Fibroblast of lung (primary cell): ENCODE measurements around the gene BPIFA2. TPM values are rescaled to one million over a fixed set of nuclear protein-coding genes. Genes with fewer than 3 reads are reported as not detected.

ENCODE experiments used
- DNase-seq, 2 donors: peaks; one replicate each; pipeline versions ENCODE4 v3.0.0 to v3.0.0-alpha.2; 2010; ENCODE audit warnings: low read depth in 2 of 2
- H2AFZ ChIP-seq: 2 replicates; pipeline ENCODE4 v1.5.1; 2012; ENCODE audit warnings: low read length, control low read depth, inconsistent platforms
- H3K27ac ChIP-seq: 2 replicates; pipeline ENCODE4 v1.5.1; 2011; ENCODE audit warnings: low read length, control low read depth; ENCODE audit not compliant: insufficient read depth
- H3K27me3 ChIP-seq: 2 replicates; pipeline ENCODE4 v1.5.1; 2011; ENCODE audit warnings: mild to moderate bottlenecking, low read length; ENCODE audit not compliant: control insufficient read depth, insufficient read depth
- H3K36me3 ChIP-seq: 2 replicates; pipeline ENCODE4 v1.5.1; 2011; ENCODE audit warnings: low read length; ENCODE audit not compliant: control insufficient read depth, insufficient read depth
- H3K4me1 ChIP-seq: 2 replicates; pipeline ENCODE4 v1.5.1; 2011; ENCODE audit warnings: low read length; ENCODE audit not compliant: control insufficient read depth, insufficient read depth; ENCODE audit errors: extremely low read depth
- H3K4me2 ChIP-seq: 2 replicates; pipeline ENCODE4 v1.5.1; 2011; ENCODE audit warnings: low read length, control low read depth; ENCODE audit not compliant: insufficient read depth; ENCODE audit errors: extremely low read depth
- H3K4me3 ChIP-seq, 4 experiments: fragments of 200-600 bp in 1 of 4; sonication (generic) in 1 of 4; replicated peaks in 1 of 4; 2 replicates each; pipeline ENCODE4 v1.5.1; 2011 to 2016; ENCODE audit warnings: low read length in 4 of 4, low read depth in 3 of 4, mild to moderate bottlenecking in 3 of 4, control low read depth in 2 of 4, inconsistent platforms in 1 of 4, mixed read lengths in 1 of 4; ENCODE audit not compliant: insufficient read depth in 1 of 4; ENCODE audit errors: control extremely low read depth in 1 of 4
- H3K79me2 ChIP-seq: 2 replicates; pipeline ENCODE4 v1.5.1; 2012; ENCODE audit warnings: mild to moderate bottlenecking, low read length, inconsistent platforms; ENCODE audit not compliant: control insufficient read depth, insufficient read depth
- H3K9ac ChIP-seq: 2 replicates; pipeline ENCODE4 v1.5.1; 2011; ENCODE audit warnings: mild to moderate bottlenecking, low read length, control low read depth; ENCODE audit not compliant: insufficient read depth
- H3K9me3 ChIP-seq: 2 replicates; pipeline ENCODE4 v1.5.1; 2012; ENCODE audit warnings: low read depth, low read length; ENCODE audit not compliant: control insufficient read depth, insufficient read depth
- H4K20me1 ChIP-seq: 2 replicates; pipeline ENCODE4 v1.5.1; 2011; ENCODE audit warnings: low read length; ENCODE audit not compliant: control insufficient read depth, insufficient read depth; ENCODE audit errors: extremely low read depth
- EZH2 ChIP-seq: IDR thresholded peaks from 2 replicates; pipeline ENCODE4 v1.5.1; 2012; ENCODE audit warnings: low read length, control low read depth, mild to moderate bottlenecking; ENCODE audit errors: missing control alignments
- polyA plus RNA-seq, 2 donors: library from polyadenylated mRNA; depleted of rRNA in 1 of 2; stranded (reverse) in 1 of 2; unstranded in 1 of 2; fragments of >200 nt; gene quantifications; 2 replicates each; pipeline ENCODE4 v1.2.1, GENCODE V29; 2011 to 2012; ENCODE audit warnings: missing spikeins in 1 of 2
- total RNA-seq: library from RNA; depleted of rRNA; stranded (reverse); fragments of >200 nt; gene quantifications from 2 replicates; pipeline ENCODE4 v1.2.1, GENCODE V29; 2014
- TF ChIP-seq, protein P1 (sequence below), 2 donors: IDR thresholded peaks in 1 of 2; conservative IDR thresholded peaks in 1 of 2; 1 replicate in 1 of 2; 2 replicates in 1 of 2; pipeline ENCODE4 v1.5.1; 2011 to 2012; ENCODE audit warnings: low read length in 2 of 2, control low read depth in 1 of 2, inconsistent platforms in 1 of 2, low read depth in 1 of 2, mild to moderate bottlenecking in 1 of 2

Gene BPIFA2
- total and polyA plus RNA-seq, 2 donors (not counting 1 experiment from before 2014, with no cell fraction given) = not detected

DNA sequence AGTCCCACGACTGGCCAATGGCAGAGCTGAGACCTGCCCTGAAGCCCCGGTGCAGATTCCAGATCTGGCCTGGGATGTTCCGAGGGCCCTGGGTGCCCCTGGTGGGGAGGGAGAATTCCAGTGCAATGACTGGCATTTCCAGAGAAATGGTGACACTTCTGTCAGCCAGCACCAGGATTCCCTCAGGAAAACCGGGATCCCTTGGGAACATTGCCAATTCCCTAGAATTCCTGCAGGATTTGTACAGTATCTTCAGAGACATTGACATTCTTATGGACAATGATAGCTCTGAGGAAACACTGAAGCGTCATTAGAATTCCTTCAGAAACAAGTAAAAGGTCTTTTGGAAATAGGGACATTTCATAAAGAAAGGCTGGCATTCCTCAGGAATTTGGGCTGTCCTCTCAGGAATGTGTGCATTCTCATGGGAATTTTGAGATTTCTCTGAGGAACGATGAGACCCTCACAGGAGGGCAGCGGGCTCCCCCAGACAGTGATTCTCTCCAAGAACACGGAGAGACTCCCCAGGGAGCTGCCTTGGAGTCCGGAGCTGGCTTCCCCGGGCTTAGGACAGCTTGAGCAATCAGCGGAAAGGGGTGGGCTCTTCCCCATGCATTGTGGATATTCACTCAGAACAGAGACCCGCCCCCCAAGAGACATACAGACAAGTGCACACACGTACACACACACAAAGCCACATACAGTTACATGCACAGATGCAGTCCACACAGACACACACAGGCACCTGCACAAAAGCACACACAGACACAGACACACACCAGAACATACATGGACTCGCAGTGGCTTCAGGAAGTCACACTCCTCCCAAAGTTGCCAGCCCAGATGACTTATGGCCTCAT, 35.2 kb upstream of the BPIFA2 start:
- Histone ChIP-seq H2AFZ (no peak overlapping the region), H3K27me3 (no peaks in the 10 kb centered on the region), H3K36me3 (no peaks in the 10 kb centered on the region), H4K20me1 (no peaks in the 10 kb centered on the region), H3K79me2 (no peaks in the 10 kb centered on the region), H3K27ac (no peak overlapping the region), H3K4me1 (no peaks in the 10 kb centered on the region), H3K9ac (no peak overlapping the region), H3K4me2 (no peak overlapping the region), H3K9me3 (no peaks in the 10 kb centered on the region), H3K4me3 (no peak overlapping the region)
- TF ChIP-seq, protein P1, sequence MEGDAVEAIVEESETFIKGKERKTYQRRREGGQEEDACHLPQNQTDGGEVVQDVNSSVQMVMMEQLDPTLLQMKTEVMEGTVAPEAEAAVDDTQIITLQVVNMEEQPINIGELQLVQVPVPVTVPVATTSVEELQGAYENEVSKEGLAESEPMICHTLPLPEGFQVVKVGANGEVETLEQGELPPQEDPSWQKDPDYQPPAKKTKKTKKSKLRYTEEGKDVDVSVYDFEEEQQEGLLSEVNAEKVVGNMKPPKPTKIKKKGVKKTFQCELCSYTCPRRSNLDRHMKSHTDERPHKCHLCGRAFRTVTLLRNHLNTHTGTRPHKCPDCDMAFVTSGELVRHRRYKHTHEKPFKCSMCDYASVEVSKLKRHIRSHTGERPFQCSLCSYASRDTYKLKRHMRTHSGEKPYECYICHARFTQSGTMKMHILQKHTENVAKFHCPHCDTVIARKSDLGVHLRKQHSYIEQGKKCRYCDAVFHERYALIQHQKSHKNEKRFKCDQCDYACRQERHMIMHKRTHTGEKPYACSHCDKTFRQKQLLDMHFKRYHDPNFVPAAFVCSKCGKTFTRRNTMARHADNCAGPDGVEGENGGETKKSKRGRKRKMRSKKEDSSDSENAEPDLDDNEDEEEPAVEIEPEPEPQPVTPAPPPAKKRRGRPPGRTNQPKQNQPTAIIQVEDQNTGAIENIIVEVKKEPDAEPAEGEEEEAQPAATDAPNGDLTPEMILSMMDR (conservative IDR thresholded peaks at IDR 0.05 in 1 of 2, IDR thresholded peaks at IDR 0.05 in 1 of 2; ENCODE audit: low read depth in 1 of 2, low read length in 2 of 2) = no peak
- no peak for TF ChIP-seq EZH2
- DNase-seq = no peak

DNA sequence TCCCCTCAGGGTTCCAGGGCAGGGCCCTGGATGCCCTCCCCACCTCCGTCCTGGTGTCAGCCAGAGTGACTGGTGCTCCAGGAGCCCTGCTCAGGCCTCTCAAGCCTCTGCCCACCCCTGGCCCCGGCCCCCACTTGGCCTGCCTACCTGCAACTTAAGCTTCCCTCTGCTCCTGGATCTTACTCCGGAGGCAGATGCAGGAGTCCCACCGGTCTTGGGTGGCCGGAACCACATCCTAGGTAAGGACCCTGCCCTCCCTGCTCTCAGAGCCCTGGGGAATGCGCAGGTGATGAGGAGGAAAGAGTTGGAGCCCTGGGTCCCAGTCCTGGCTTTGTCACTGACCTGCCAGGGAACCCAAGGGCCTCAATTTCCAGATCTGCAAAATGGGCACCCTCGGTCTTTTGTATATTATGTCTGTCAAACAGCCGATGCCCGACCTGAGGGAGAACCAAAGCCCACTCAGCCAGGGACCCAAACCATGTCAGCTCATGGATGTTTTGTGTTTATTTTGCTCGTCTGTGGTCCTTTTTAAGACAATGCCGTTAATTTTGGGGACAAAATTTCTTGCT, 34.5 kb upstream of the BPIFA2 start:
- no peak for TF ChIP-seq EZH2
- TF ChIP-seq, protein P1 (conservative IDR thresholded peaks at IDR 0.05 in 1 of 2, IDR thresholded peaks at IDR 0.05 in 1 of 2; ENCODE audit: low read depth in 1 of 2, low read length in 2 of 2) = no peak
- Histone ChIP-seq H3K9me3 (no peaks in the 10 kb centered on the region), H3K4me2 (no peak overlapping the region), H3K36me3 (no peaks in the 10 kb centered on the region), H3K27me3 (no peaks in the 10 kb centered on the region), H3K4me3 (no peak overlapping the region), H3K9ac (no peak overlapping the region), H3K79me2 (no peaks in the 10 kb centered on the region), H3K27ac (no peak overlapping the region), H2AFZ (no peak overlapping the region), H4K20me1 (no peaks in the 10 kb centered on the region), H3K4me1 (no peaks in the 10 kb centered on the region)
- DNase-seq = no peak

DNA sequence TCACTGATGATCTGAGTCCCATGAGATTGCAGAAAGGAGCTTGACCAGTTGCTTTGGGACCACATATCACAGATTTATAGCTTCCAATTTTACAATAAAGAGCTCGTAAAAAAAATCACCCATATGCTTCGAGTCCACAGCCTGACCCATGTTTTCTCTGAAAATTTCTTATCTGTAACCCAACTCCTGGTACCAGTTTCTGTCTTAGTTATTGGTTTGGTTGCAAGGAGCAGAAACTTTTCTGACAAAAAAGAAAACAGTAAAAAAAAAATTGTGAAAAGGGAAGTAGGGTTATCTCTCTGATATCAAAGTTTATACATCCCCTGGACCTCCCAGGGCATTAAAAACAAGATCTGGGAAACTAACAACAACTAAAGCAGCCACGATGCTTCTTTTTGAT, 30.8 kb upstream of the BPIFA2 start:
- no peaks in the 10 kb centered on the region for H3K79me2 ChIP-seq
- no peak for TF ChIP-seq EZH2
- TF ChIP-seq, protein P1 (conservative IDR thresholded peaks at IDR 0.05 in 1 of 2, IDR thresholded peaks at IDR 0.05 in 1 of 2; ENCODE audit: low read depth in 1 of 2, low read length in 2 of 2) = no peak
- no peak overlapping the region for H3K27ac ChIP-seq
- H4K20me1 ChIP-seq = no peaks in the 10 kb centered on the region
- no peak overlapping the region for H3K4me2 ChIP-seq
- no peak for DNase-seq
- no peak overlapping the region for H3K4me3 ChIP-seq
- H3K9me3 ChIP-seq = no peaks in the 10 kb centered on the region
- no peak overlapping the region for H2AFZ ChIP-seq
- H3K4me1 ChIP-seq = no peaks in the 10 kb centered on the region
- no peaks in the 10 kb centered on the region for H3K36me3 ChIP-seq
- H3K27me3 ChIP-seq = no peaks in the 10 kb centered on the region
- H3K9ac ChIP-seq = no peak overlapping the region
